H1 (cell line): ENCODE measurements around the gene KCNMB4.

Source experiments
- CREB1 ChIP-seq: IDR thresholded peaks from 2 replicates; pipeline ENCODE4 v1.6.1; 2012; ENCODE audit warnings: inconsistent platforms
- EP300 ChIP-seq, 2 experiments: IDR thresholded peaks; 1 replicate in 1 of 2; 2 replicates in 1 of 2; pipeline ENCODE4 v1.6.1; 2011 to 2012; ENCODE audit warnings: low read depth in 2 of 2, low read length in 2 of 2, mild to moderate bottlenecking in 2 of 2, borderline replicate concordance in 1 of 2, inconsistent platforms in 1 of 2, moderate library complexity in 1 of 2
- EZH2 ChIP-seq: fragments of 200-600 bp; sonication (generic); IDR thresholded peaks from 2 replicates; pipeline ENCODE4 v1.7.1; 2012; ENCODE audit warnings: low read depth, mild to moderate bottlenecking, moderate library complexity, low read length, inconsistent platforms; ENCODE audit not compliant: severe bottlenecking
- HDAC2 ChIP-seq, 2 experiments: fragments of 300-600 bp in 1 of 2; sonication (generic) in 1 of 2; IDR thresholded peaks; 2 replicates each; pipeline ENCODE4 v1.6.1; 2011 to 2012; ENCODE audit warnings: low read depth in 2 of 2, low read length in 2 of 2, mild to moderate bottlenecking in 2 of 2, moderate library complexity in 2 of 2, borderline replicate concordance in 1 of 2, inconsistent platforms in 1 of 2
- POLR2A ChIP-seq, 2 experiments: IDR thresholded peaks; 1 replicate in 1 of 2; 2 replicates in 1 of 2; pipeline ENCODE4 v1.6.1; 2011; ENCODE audit warnings: low read depth in 2 of 2, low read length in 2 of 2, mild to moderate bottlenecking in 2 of 2; ENCODE audit errors: control extremely low read depth in 1 of 2
- POLR2AphosphoS5 ChIP-seq: IDR thresholded peaks from 2 replicates; pipeline ENCODE4 v1.6.1; 2011; ENCODE audit warnings: low read depth, low read length
- SP1 ChIP-seq: IDR thresholded peaks from 2 replicates; pipeline ENCODE4 v1.6.1; 2011; ENCODE audit warnings: low read depth, low read length
- YY1 ChIP-seq: IDR thresholded peaks from 2 replicates; pipeline ENCODE4 v1.6.1; 2011; ENCODE audit warnings: low read depth, mild to moderate bottlenecking, low read length
- TF ChIP-seq, protein P1 (sequence below), 3 experiments: IDR thresholded peaks; 1 replicate in 2 of 3; 2 replicates in 1 of 3; pipeline versions ENCODE4 v1.5.1 to v1.6.1; 2011; ENCODE audit warnings: low read length in 3 of 3, mild to moderate bottlenecking in 3 of 3, inconsistent platforms in 2 of 3, low read depth in 1 of 3, moderate library complexity in 1 of 3; ENCODE audit not compliant: insufficient read depth in 1 of 3; ENCODE audit errors: control extremely low read depth in 1 of 3
- TF ChIP-seq, protein P2 (sequence below): IDR thresholded peaks from 2 replicates; pipeline ENCODE4 v1.6.1; 2012; ENCODE audit warnings: low read length, inconsistent platforms

DNA sequence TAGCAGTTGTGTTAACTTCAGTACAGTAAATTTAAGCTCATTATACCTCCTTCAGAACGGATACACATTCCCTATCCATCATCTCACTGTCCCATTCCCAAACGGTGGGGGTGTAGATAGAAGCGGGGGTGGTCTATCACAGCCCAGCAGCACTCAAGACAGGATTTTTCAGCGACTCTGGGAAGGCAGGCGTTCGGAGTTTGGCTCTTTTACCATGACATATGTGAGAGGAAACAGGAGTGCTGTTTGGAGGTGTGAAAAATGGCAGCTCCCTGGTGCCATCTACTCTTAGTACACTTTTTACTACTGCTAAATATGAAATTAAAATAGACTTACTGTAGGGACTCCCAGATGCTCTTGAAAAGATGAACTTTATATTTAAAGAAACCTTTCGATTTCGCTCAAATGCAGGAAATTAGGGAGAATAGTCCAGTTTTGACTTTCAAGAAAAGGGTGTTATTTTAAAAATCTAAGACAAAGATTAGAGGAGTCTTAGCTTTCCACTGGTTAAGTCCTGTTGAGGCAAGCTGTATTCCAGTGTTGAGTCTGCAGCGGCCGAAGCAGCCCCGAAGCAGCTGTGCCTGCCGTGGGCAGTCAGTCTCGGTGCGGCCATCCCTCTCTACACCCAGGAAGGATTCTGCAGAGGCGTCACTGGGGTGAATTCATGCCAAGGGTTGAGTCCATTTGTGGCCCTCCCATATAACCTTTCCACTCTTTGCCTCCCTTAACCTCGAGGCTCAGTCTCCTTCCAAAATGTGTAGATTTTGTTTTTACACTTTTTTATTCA, 42.1 kb downstream of the KCNMB4 start:
- no peak for TF ChIP-seq POLR2AphosphoS5
- TF ChIP-seq, protein P1, sequence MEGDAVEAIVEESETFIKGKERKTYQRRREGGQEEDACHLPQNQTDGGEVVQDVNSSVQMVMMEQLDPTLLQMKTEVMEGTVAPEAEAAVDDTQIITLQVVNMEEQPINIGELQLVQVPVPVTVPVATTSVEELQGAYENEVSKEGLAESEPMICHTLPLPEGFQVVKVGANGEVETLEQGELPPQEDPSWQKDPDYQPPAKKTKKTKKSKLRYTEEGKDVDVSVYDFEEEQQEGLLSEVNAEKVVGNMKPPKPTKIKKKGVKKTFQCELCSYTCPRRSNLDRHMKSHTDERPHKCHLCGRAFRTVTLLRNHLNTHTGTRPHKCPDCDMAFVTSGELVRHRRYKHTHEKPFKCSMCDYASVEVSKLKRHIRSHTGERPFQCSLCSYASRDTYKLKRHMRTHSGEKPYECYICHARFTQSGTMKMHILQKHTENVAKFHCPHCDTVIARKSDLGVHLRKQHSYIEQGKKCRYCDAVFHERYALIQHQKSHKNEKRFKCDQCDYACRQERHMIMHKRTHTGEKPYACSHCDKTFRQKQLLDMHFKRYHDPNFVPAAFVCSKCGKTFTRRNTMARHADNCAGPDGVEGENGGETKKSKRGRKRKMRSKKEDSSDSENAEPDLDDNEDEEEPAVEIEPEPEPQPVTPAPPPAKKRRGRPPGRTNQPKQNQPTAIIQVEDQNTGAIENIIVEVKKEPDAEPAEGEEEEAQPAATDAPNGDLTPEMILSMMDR (IDR thresholded peaks at IDR 0.05; ENCODE audit: control extremely low read depth in 1 of 3, insufficient read depth in 1 of 3, low read depth in 1 of 3, low read length in 3 of 3) = no peak
- no peak for TF ChIP-seq SP1
- TF ChIP-seq, protein P2, sequence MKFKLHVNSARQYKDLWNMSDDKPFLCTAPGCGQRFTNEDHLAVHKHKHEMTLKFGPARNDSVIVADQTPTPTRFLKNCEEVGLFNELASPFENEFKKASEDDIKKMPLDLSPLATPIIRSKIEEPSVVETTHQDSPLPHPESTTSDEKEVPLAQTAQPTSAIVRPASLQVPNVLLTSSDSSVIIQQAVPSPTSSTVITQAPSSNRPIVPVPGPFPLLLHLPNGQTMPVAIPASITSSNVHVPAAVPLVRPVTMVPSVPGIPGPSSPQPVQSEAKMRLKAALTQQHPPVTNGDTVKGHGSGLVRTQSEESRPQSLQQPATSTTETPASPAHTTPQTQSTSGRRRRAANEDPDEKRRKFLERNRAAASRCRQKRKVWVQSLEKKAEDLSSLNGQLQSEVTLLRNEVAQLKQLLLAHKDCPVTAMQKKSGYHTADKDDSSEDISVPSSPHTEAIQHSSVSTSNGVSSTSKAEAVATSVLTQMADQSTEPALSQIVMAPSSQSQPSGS = no peak
- TF ChIP-seq POLR2A (IDR thresholded peaks at IDR 0.05; ENCODE audit: control extremely low read depth in 1 of 2, low read depth in 2 of 2, low read length in 2 of 2) = no peak
- TF ChIP-seq EZH2 = no peak
- no peak for TF ChIP-seq EP300 (IDR thresholded peaks at IDR 0.05; ENCODE audit: borderline replicate concordance in 1 of 2, low read depth in 2 of 2, low read length in 2 of 2)
- TF ChIP-seq YY1 = no peak
- no peak for TF ChIP-seq HDAC2 (IDR thresholded peaks at IDR 0.05; ENCODE audit: borderline replicate concordance in 1 of 2, low read depth in 2 of 2, low read length in 2 of 2)
- TF ChIP-seq CREB1 = no peak
